HG03571 (cell line): ENCODE data around the gene MAPK4.
"Not testable (repeated sequence)": the region's sequence is repeated elsewhere in the genome, so short reads cannot be mapped to it uniquely, and the experiment has no call there.

ENCODE experiments used
- ATAC-seq: cut with Tn5 transposase; IDR thresholded peaks from one replicate; pipeline ENCODE4 v1.9.1; 2021; ENCODE audit not compliant: unreplicated experiment

MAPK4 gene

DNA sequence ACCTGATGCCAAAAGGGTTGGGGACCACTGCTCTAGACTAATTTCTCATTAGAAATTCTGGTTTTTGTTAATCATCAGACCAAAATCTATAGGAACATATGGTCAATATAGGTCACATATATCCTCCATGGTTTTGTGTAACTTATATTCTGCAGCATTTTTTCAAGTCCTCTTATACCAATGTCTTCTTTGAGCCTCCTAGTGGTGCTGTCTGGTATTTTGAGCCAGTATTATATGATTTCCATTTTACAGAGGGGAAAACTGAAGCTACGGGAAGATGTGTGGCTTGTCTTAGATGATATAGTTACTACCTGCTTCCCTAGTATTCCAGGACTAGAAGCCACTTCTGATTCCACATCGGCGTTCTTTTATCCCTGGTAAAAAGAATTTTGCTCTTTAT, 13.8 kb downstream of the MAPK4 start:
- no peak for ATAC-seq

DNA sequence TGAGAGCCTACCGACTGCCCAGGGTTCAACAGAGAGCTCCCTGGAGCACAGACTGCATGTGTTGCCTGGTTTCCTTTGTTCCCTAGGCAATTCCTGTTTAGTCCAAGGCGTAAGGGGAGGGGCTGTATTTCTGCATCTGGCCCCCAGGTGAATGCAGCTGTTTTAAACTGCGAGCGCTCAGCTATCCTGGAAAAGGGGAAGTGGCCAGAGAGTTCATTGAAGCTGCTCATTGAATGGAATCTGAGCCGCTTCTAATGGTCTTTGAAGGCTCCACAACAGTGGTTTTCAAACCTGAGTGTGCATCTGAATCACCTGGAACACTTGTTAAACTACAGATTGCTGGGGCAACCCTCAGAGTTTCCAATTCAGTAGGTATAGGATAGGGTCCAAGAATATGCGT, 18.1 kb downstream of the MAPK4 start:
- no peak for ATAC-seq

DNA sequence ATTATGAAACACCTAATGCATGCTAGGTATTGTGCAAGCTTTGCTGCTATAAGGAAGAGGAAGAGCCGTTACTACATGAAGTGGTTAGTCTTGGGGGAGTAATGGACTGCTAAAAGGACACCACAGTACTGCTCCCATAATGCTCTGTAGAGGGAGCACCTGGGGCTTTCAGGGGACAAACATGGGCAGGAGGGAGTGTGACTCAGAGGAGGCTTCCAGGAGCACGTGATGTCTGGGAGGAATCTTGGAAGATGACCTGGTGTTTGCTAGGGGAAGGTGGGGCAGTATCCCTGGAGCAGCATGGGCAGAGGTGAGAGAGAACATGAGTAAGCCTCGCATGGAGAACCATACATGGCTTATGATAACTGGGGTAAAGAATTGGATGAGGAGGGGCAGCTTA, 18.8 kb downstream of the MAPK4 start:
- ATAC-seq, result no peak

DNA sequence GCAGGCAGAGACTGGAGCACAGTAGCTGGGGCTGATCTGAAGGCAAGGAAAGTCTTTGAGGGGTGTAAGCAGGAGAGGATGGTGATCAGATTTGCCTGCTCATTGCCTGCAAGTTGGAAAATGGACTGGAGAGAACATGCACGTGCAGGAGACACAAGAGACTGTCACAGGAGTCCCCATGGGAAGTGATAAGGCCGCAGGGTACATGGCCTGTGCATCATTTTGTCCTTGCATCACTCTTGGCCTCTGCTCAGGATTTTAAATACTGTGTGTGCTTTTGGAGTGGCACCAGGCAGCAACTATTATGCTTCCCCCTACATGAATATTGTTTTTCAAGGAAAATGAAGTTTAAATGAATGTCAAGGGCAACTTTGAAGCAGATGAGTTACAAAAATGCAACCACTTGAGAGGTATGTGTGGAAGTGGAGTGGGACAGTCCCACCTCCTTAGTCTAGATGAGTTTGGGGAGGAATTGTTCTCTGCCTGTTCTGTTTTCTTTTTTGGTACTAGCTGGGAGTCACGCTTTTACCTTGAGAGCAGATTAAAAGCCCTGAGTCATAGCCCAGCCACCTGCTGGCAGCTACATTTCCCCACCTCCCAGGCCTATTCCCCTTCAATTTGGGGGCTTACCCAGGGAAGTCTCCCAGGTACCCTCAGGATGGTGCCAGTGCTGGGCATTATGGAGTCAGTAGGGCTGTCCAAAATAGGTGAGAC, 19.3 kb downstream of the MAPK4 start:
- no peak for ATAC-seq

DNA sequence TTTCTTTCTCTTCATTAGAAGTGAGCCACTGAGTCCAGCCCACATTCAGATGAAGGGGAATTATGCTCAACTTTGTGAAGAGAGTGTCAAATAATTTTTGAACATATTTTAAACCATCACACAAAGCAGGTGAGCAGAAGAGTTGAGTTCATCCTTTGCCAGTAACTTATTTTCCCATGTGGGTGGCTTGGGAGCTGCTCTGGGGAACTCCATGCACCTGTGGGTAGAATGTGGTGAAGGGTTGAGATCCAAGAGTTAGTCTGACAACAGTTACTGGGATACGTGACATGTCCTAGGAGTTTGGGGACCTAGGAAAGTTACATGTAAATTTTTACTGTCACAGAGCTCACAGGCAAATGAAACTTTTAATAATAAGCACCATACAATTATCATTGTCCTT, 21.6 kb downstream of the MAPK4 start:
- no peak for ATAC-seq

DNA sequence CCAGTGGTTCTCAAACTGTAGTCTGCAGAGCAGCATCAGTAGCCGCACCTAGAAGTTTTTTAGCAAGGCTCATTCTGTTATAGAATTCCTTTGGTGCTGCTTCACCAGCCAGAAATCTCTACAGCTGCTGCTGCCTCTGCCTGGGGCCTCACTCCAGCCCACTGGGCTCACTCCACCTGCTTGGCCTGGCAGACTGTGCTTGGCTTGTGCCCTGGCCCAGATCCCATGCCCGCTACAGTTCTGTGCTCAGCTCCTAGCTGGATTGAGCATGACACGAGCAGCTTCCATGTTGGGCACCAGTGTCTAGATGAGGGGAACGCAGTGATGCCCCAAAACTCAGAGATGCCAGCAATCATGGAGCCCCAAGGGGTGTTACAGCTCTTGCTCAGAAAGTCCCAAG, 22.6 kb downstream of the MAPK4 start:
- ATAC-seq, result no peak

DNA sequence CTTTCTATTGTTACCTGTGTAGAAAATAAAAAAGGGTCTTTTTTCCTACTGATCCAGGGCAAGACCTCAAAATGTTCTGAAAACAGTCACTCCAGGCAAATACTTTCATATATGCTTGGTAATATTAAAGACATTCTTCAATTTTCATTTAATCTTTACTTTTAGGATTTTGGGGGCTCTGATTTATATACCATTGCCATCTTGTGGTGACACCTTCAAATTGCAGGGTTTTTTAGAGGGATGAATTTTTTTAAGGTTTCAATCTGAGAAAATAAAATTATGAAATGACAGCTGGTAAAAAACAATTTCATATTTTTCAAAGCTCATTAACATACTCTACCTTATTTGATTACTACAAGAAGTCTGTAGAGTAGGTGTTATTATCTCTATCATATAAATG, 26.8 kb downstream of the MAPK4 start:
- ATAC-seq, result no peak

DNA sequence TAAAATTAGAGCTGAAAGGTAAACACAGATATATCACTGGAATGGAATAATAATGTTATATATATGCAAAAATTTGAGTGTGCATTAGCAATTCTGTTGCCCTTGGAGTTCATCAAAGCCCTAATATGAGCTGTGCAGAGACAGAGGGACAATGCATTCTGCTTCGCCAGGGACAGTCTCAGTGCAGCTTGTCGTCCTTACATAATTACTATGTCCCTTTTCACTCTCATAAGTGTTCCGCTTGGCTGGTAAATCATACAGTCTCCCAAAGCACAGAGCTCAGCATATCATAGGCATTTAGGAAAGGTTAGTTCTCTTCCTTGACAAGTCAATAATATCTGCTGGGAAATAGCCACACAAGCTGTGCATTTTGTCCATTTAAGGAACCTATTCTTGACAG, 30.7 kb downstream of the MAPK4 start:
- ATAC-seq, result no peak

DNA sequence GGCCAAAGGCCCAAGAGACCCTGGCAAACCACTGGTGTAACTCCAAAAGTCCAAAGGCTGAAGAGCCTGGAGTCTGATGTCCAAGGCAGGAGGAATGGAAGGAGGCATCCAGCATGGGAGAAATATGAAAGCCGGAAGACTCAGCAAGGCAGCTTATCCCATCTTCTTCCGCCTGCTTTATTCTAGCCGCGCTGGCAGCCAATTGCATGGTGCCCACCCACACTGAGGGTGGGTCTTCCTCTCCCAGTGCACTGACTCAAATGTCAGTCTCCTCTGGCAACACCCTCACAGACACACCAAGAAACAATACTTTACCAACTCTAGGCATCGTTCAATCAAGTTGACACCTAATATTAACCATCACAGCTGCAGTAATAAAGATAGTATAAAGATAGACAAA, 34.1 kb downstream of the MAPK4 start:
- no peak for ATAC-seq

DNA sequence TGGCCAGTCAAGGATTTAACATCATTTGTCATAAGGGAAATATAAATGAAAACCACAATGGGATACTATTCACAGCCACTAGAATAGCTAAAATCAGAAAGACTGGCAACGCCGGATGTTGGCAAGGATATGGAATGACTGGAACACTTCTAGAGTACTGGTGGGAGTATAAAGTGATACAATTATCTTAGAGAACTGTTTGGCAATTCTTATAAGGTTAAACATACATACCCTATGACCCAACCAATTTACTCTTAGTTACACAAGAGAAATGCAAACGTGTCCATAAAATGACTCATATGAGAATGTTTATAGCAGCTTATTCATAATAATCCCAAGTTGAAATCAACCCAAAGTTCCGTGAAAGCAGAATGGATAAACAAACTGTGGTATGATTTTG, 35.1 kb downstream of the MAPK4 start:
- ATAC-seq, result no peak

DNA sequence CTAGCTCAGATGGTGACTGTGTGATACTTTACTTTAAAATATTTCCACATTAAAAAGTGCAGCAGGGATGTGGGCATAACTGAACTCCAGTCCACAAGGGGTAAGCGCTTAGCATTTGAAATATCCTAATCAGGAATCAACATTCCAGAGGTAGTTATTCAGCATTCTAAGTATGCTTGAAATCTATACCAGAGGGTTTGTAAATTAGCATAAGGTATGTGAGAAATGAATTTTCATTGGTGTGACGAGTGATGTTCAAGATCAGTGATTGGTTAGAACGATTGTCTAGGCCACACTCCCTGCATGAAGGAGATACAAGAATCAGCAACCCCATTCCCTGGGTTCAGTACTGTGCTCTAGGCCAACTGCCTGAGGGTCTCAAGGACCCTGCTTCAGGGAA, 42.6 kb downstream of the MAPK4 start:
- no peak for ATAC-seq

DNA sequence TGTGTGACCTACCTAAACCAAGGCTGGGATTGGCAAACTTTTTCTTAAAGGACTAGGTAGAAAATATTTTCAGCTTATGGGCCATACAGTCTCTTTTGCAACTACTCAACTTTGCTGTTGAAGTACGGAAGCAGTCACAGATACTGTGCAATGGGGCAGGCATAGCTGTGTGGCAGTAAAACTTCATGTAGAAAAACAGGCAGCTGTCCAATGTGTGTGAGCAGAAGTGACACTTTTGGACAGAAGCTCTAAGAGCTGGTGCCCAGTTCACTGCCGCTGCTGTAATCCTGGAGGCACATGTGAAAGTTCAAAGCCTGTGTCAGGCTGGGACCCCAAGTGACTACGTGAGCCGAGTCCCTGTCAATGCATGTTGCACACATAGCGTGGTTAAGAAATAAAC, 46.7 kb downstream of the MAPK4 start:
- no peak for ATAC-seq

DNA sequence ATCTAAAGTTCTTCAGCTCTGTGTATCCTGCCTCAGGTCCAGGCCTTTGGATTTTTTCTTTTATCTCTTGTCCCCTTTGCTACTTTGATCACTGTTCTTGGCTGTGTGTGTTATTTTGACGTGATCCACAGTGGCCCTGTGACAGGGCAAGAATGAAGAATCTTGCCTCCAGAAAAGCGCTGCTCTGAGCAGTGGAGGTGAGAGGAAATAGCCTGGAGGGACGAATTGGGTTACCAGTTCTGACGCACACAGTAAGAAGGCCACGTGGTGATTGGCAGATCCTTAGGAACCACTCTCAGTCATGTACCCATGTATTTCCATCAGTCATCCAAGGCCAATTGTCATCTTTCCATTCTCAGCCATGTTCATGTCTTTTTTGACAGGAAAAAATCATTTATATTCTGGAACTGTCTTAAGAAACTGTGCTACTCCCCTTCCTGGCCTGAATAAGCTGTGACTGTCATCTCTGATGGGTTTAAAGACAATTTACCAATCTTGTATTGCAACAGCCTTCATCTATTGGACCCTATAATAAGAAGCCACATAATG, 47.6 kb downstream of the MAPK4 start:
- no peak for ATAC-seq

DNA sequence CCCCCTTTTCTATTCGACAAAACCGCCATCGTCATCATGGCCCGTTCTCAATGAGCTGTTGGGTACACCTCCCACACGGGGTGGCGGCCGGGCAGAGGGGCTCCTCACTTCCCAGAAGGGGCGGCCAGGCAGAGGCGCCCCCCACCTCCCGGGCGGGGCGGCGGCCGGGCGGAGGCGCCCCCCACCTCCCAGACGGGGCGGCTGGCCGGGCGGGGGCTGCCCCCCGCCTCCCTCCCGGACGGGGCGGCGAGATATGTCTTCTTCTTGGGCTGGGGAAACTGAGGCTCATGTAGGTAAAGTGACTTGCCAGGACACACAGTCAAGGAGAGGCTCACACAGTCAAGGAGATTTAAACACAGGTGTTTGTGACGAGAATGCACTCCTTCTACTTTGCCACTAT, 49.3 kb downstream of the MAPK4 start:
- not testable (repeated sequence) for ATAC-seq

DNA sequence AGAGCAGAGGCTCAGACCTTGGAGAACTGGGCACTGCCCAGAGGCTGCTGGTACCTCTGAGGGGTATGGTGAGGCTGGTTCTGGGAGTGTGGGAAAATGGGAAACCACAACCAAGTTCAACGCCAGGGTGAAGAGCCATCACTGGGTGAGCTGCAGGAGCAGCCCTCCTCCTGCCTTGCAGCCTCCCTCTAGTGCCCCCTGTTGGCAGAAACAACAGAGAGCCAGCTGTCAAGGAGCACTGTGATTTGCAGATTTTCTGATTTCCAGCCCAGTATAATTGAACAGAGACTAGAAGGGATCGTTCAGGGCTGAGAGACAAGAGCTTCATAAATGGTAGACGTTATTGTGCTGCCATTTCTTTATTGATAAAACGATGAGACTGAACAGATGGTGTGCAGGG, 50.5 kb downstream of the MAPK4 start:
- ATAC-seq, result no peak

DNA sequence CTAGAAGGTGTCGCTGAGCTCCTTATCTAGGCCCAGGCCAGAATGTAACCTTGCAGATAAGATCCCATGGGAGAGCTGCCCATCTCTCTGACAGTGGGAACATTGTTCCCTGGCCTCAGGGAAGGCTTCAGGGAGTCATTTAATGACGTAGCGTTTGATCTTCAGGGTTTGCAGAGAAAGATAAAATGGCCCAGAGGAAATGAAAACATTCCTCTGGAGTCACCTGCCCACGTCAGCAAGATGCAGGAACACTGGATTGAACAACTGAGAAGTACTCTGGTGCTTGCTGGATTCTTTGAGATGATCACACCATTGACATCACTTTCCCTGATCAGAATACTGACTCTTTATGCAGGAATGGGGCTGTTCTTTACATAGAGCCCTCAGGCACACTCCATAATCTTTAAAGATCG, 51.6 kb downstream of the MAPK4 start:
- no peak for ATAC-seq

DNA sequence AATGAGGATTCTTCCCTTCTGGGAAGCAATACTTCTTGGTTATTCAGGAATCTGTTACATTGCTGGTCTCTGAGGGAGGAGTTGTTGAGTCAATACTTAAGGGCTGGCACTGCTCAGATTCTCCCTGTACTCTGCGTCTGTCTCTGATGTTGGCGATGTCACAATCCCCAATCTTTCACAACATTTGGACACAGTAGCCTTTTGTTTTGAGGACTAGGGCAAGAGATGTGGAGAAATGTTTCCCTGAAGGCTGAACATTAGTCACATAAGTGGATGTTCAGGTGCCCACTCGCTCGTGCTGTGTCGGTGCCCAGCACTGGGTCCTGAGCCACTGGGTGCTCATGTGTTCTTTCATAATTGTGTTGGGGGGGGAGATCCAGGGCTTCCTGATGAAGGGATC, 55.0 kb downstream of the MAPK4 start:
- no peak for ATAC-seq

DNA sequence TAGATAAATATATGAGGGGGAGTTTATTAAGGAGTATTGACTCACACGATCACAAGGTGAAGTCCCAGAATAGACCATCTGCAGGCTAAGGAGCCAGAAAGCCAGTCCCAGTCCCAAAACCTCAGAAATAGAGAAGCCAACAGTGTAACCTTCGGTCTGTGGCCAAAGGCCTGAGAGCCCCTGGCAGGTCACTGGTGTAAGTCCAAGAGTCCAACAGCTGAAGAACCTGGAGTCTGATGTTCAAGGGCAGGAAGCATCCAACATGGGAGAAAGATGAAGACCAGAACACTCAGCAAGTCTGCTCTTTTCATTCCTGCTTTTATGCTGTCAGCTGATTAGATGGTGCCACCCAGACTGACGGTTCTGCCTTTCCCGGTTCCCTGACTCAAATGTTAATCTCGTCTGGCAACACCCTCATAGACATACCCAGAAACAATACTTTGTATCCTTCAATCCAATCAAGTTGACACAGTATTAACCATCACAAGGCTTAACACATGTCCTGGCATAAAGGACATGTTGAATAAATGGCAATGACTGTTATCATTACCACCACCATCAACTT, 56.7 kb downstream of the MAPK4 start:
- no peak for ATAC-seq

DNA sequence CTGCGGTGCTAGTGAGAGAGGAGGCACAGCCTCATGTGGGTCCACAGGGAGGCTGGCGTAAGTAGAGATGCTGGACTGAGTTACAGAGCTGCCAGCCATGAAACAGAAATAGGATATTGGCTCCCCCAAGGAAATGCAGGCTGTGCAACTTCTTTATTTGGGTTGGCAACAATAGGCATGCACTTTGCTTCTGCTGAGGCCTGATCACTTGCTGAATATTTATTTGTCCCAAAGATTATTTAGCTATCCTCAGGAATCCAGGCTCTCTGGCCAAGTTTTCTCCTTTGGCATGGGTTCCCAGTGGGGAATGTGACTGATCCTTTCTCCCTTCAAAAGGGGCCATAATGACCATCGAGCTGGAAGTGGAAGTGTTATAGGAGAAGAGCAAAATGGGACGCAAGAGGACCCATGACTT, 60.0 kb downstream of the MAPK4 start:
- ATAC-seq, result no peak

DNA sequence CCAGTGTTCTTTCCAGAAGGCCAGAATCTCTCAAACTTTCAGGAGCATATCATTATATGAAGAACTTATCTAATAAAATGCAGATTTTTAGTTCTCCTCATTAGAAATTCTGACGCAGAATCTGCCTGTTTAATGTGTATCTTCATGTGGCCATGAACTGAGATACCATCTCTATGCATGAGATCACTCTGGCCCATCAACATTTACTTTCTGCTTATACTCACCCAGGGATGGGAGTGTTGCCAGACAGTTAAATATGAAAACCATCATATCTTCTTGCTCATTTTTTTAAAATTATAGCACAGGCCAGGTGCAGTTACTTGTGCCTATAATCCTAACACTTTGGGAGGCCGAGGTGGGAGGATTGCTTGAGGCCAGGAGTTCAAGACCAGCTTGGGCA, 60.4 kb downstream of the MAPK4 start:
- ATAC-seq, result no peak

DNA sequence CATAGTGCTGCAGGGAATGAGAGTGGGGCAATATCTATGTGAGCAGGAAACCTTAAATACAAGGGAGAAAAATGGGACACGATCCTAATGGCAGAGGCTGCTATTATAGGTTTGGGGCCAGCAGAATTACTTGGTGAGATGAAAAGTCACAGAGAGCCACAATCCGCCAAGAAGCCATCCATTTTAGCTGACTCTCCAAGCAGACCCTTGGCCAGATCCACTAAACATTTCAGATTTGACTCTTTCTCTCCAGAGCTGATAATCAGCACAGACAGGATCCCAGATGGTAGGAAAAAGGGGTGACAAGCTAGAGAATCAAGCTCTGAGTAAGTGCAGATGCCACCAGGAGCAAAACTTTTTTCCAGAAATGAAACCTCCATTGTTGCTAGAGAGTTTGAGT, 61.5 kb downstream of the MAPK4 start:
- ATAC-seq, result no peak

DNA sequence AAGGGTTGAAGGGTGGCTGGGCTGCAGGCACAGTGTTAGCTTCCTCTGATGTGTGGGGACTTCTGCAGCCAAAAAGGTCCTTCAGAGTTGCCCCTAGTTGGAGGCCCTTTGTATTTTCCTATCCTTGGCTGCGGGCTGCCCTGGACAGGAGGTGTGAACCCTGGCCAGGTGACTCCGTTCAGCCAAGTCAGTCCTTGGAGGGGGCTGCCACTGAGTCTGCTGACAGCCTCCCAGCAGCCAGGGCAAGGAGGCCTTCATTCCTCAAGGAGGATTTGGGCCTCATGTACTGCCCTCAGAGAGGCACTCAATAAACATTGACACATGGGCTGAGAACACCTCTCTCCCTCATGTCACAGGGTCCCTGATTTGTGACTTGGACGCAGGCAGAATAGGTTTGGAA, 62.4 kb downstream of the MAPK4 start:
- no peak for ATAC-seq

DNA sequence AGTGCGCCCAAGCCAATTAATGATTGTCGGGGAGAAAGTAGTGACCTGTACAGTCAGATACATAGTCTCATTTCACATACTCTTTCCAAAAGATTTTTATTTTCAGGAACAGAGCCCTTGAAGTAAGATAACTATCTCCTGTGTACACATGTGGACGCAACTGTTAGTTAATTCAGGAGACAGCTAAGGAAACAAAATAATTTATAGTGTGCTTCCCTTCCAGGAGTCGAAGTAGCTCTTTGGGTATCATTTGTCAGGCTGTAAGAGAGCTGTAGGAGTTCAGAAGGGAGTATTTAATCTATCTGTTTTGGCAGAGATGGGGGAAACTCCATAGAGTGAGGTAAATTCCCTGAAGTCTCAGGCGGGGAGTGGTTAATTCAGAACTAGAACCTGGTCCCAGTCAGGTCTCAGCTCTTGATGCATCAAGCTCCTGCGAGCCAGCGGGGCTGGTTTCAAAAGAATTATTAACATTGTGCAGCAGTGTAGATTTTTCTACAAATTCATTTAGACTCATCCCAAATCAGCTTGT, 63.0 kb downstream of the MAPK4 start:
- no peak for ATAC-seq
